A172 (cell line): Measurements from ENCODE around the gene LAMA4. TPM values are rescaled to one million over a fixed set of nuclear protein-coding genes. Genes with fewer than 3 reads are reported as not detected.

ENCODE experiments used
- DNase-seq: peaks from one replicate; pipeline ENCODE4 v3.0.0-alpha.2; 2015; ENCODE audit warnings: low spot score
- total RNA-seq: library from RNA; depleted of rRNA; stranded (reverse); fragments of >200 nt; shearing (Covaris generic); gene quantifications from 2 replicates; pipeline ENCODE4 v1.2.3, GENCODE V29; 2014; rRNA removed

Gene LAMA4, protein sequence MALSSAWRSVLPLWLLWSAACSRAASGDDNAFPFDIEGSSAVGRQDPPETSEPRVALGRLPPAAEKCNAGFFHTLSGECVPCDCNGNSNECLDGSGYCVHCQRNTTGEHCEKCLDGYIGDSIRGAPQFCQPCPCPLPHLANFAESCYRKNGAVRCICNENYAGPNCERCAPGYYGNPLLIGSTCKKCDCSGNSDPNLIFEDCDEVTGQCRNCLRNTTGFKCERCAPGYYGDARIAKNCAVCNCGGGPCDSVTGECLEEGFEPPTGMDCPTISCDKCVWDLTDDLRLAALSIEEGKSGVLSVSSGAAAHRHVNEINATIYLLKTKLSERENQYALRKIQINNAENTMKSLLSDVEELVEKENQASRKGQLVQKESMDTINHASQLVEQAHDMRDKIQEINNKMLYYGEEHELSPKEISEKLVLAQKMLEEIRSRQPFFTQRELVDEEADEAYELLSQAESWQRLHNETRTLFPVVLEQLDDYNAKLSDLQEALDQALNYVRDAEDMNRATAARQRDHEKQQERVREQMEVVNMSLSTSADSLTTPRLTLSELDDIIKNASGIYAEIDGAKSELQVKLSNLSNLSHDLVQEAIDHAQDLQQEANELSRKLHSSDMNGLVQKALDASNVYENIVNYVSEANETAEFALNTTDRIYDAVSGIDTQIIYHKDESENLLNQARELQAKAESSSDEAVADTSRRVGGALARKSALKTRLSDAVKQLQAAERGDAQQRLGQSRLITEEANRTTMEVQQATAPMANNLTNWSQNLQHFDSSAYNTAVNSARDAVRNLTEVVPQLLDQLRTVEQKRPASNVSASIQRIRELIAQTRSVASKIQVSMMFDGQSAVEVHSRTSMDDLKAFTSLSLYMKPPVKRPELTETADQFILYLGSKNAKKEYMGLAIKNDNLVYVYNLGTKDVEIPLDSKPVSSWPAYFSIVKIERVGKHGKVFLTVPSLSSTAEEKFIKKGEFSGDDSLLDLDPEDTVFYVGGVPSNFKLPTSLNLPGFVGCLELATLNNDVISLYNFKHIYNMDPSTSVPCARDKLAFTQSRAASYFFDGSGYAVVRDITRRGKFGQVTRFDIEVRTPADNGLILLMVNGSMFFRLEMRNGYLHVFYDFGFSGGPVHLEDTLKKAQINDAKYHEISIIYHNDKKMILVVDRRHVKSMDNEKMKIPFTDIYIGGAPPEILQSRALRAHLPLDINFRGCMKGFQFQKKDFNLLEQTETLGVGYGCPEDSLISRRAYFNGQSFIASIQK (N-terminal part only)
- 7.4 and 11.5 TPM in 2 replicates for total RNA-seq

- no peak for DNase-seq
These were observed at the start of gene LAMA4 for GRCh38 chr6:112253841-112254816. Gene LAMA4 (minus strand): TSS chr6:112254567. CDS start chr6:112254150, 417 bp downstream.

GRCh38 chr6:112302142-112302705 lies 47.9 kb upstream of the LAMA4 start:
- no peak for DNase-seq

DNA sequence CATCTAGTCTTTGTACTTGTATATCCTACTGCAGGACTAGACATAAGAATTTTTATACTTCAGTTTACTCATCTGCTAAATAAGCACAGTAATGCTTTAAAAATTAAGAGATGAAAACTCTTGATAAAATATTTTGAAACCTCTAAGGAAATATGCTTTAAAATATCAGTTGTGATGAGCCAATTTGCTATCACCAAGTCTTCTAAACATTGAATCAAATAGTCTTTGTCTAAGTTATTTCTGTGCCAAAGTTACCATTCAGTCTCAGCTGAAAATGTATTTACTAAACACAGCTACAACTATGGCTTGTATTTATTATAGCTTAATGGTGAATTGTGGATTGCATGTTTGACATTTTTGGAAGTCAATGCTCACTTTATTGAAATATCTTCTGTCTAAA lies 46.5 kb upstream of the LAMA4 start:
- DNase-seq: no peak

DNA sequence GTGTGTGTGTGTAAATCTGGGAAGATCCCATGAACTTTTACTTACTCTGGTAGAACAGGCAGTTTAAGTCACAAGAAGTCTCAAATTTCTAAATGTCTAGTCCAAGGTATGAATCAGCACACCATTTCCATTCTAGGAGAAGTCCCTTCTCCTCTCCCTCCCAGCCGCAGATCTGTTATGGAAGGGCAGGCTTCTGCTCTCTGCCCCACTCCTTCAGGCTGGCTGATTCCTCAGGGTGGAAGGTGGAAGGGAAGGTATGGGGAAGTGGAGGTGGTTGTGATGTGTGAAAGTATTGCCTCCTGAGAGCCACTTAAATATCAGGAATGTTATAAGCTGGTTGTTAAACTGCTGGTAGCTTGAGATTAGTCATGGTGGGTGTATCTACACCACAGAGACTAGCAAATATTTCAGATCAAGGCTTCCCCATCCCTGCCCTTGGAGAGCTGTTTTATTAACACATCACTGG lies 44.5 kb upstream of the LAMA4 start:
- peak; percentile 69 for DNase-seq

- DNase-seq: peak; percentile 57
These were observed 43.8 kb upstream of the LAMA4 start for GRCh38 chr6:112298021-112298745.

GRCh38 chr6:112296694-112297093 lies 42.3 kb upstream of the LAMA4 start:
- DNase-seq: no peak

- DNase-seq: peak; percentile 33
These were observed 41.8 kb upstream of the LAMA4 start for GRCh38 chr6:112296122-112296521.

GRCh38 chr6:112291161-112291762 lies 36.9 kb upstream of the LAMA4 start:
- DNase-seq: no peak

DNA sequence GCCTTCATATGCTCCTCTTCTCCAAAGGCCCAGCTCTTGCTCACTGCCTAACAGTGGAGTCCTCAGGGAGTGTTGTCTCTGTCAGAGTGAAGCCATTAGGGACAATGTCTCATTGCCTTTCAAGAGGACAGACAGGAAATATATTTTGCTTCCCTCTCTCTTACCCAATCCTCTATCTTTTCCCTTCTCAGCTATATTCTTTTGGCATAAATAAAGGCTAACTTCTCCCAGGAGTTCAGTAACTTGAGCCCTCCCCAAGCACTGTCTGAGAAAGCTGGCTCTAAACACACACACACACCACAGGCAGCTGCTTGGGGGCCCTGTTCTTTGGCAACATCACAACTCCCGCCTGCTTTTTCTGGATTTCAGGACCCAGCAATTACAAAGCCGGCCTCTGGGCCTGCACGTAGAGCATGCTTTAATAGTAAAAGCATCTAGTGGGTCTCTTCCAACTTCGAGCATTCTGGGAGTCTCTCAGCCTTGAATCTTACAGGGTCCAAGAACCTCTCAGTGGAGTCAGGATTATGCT lies 34.7 kb upstream of the LAMA4 start:
- DNase-seq: no peak

DNA sequence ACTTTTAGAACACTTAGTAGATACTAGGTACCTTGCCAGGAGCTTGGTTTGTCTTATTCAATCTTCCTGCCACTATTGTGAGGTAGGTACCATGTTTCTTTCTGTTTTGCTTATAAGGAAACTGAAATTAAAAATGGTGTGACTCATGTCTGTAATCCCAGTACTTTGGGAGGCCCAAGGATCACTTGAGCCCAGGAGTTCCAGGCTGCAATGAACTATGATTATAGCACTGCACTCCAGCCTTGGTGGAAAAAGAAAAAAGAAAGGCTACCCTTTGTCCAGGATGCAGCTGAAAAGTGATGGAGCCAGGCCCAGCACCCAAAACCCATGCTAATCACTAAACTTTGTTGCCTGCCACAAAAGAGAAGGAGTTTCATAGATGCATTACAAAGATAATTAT lies 34.1 kb upstream of the LAMA4 start:
- DNase-seq: no peak

GRCh38 chr6:112287577-112288225 lies 33.3 kb upstream of the LAMA4 start:
- no peak for DNase-seq

DNA sequence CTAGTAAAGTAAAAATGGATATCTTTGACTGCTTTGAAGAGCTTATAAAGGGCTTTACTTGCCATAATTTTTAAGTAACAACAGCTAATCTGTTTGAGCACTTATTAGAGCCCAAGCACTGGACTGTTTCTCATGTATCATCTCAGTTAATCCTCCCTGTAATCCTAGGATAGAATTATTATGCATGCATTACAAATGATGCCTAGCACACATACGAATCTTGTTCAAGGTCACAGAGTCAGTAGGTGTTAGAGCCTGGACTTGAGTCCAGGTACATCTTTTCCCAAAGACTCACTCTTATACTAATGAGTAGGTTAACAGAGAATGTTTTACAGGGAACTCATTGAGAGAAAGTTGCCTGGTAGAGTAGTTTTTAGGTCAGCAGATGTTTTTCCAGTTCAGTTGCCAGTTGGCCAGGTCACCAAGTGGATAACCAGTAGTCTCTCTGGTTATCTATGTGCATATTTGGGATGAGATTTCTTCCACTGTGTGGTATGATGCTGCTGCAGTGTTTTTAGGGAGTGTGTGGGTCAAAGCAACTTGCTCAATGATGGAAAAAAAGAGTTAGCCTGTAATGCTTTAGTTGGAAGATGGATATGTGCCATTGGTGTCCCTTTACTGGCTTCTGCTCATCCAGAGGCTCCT lies 32.3 kb upstream of the LAMA4 start:
- no peak for DNase-seq

- DNase-seq: no peak
These were observed 31.6 kb upstream of the LAMA4 start for GRCh38 chr6:112286010-112286409.

DNA sequence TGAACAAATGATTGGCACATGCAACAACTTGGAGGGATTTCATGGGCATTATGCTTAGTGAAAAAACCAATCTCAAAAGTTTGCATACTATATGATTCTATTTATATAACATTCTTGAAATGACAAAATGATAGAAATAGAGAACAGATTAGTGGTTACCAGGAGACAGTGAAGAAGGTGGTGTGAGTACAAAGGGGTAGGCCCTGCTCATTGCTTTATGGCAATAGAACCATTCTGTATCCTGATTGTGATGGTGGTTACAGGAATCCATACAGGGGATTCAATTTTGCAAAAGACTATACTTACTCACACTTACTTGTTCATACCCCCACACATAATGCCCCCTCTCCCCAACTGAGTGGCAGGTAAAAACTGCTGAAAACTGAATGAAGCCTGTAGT lies 30.2 kb upstream of the LAMA4 start:
- DNase-seq: no peak

DNA sequence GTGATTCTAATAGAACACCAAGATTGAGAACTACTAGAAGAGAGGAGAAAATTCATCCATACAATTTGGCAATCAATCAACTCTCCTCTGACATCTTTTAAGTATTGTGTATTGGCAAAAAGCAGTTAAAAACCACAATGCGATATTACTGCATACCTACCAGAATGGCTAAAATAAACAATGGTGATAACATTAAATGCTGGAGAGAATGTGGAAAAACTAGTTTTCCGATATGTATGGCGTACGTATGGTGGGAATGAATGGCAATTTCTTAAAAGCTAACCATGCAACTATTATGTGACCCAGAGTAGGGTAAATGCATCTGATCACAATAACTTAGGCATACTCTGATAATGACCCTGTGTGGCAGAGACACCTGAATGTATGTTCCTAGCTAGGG lies 29.3 kb upstream of the LAMA4 start:
- no peak for DNase-seq

DNA sequence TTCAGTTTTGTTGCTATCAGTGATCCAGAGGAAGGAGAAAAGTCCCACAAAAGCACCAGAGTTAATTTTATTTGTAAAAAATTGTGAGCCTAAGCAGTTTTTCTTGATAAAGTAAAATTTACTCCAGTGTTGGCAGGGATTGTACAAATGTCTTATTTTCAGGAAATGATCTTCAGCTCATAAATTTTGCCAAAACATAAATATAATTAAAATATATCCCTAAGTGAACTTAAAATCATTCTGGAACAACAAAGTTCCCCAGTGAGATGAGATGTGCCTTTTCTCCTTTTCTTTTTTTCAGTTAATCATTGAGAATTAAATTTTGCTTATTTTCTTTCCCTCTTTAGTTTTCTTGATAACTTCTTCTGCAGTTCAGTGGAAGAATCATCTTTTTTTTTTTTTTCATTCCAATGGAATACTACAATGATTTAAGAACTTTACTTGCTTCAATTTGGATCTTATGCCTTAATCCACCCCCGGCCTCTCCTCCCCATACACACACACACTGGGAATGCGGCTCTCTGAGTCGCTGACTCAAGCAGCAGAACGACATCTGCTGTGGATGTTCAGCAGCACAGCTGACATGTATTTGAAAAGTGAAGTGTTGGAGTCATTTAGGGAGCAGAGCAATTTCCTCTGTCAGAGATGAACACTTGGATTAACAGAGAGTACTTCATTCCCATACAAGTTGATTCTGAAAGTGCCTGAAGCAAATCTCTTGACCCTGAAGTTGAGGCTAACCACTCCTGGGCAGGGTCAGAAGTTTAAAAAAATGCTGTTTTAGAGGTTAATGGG lies 27.7 kb upstream of the LAMA4 start:
- DNase-seq: peak; percentile 50
